SK-N-SH (cell line): ENCODE data around the gene FAM20A. TPM values are rescaled to one million over a fixed set of nuclear protein-coding genes. Genes with fewer than 3 reads are reported as not detected.

Source experiments
- CTCF ChIA-PET: fragments of 300-600, 350-600 bp; formaldehyde crosslinking; extraction: SDS; loops from one replicate; lab custom pipeline; 2021; lab: Yijun Ruan, JAX
- POLR2A ChIA-PET: fragments of 350-600 bp; sonication (Branson Sonifier 250); formaldehyde crosslinking; extraction: SDS; loops from one replicate; lab custom pipeline; 2020; ENCODE audit warnings: antibody characterized with exemption, inconsistent platforms; lab: Yijun Ruan, JAX
- DNase-seq: peaks from one replicate; pipeline ENCODE4 v3.0.0; 2012
- H2AFZ ChIP-seq: fragments of 200-600 bp; sonication (generic); 2 replicates; pipeline ENCODE4 v1.8.1; 2016; ENCODE audit warnings: antibody characterized with exemption, mild to moderate bottlenecking, low read depth
- H3F3A ChIP-seq: fragments of 200-600 bp; sonication (generic); replicated peaks from 2 replicates; pipeline ENCODE3; 2016; ENCODE audit warnings: antibody characterized with exemption, mild to moderate bottlenecking; ENCODE audit not compliant: insufficient read depth
- H3K27ac ChIP-seq, 2 experiments: fragments of 200-500 bp in 1 of 2; fragments of 200-600 bp in 1 of 2; sonication (Bioruptor generic) in 1 of 2; sonication (generic), shearing (Covaris generic) in 1 of 2; 2 replicates each; pipeline versions ENCODE4 v1.5.1 to v1.6.1; 2014 to 2016; ENCODE audit warnings: low read depth in 2 of 2, inconsistent platforms in 1 of 2, low read length in 1 of 2, mild to moderate bottlenecking in 1 of 2, mixed read lengths in 1 of 2
- H3K27me3 ChIP-seq: fragments of 200-600 bp; sonication (generic), shearing (Covaris generic); 2 replicates; pipeline ENCODE4 v1.6.1; 2016; ENCODE audit warnings: mixed run types; ENCODE audit not compliant: insufficient read depth
- H3K36me3 ChIP-seq, 2 experiments: fragments of 200-500 bp in 1 of 2; fragments of 200-600 bp in 1 of 2; sonication (Bioruptor generic) in 1 of 2; sonication (generic) in 1 of 2; replicated peaks in 1 of 2; 2 replicates each; pipeline versions ENCODE3 to v1.5.1; 2014 to 2016; ENCODE audit warnings: low read length in 1 of 2, mild to moderate bottlenecking in 1 of 2; ENCODE audit not compliant: insufficient read depth in 2 of 2, control insufficient read depth in 1 of 2
- H3K4me1 ChIP-seq, 2 experiments: fragments of 200-500 bp in 1 of 2; fragments of 200-600 bp in 1 of 2; sonication (Bioruptor generic) in 1 of 2; sonication (generic), shearing (Covaris generic) in 1 of 2; 2 replicates each; pipeline versions ENCODE4 v1.5.1 to v1.6.1; 2014 to 2016; ENCODE audit warnings: low read depth in 1 of 2, low read length in 1 of 2, mixed run types in 1 of 2; ENCODE audit not compliant: insufficient read depth in 2 of 2, control insufficient read depth in 1 of 2
- H3K4me2 ChIP-seq: fragments of 200-600 bp; sonication (generic), shearing (Covaris generic); 2 replicates; pipeline ENCODE4 v1.6.1; 2017; ENCODE audit warnings: mixed run types
- H3K4me3 ChIP-seq, 2 experiments: fragments of 200-500 bp in 1 of 2; fragments of 200-600 bp in 1 of 2; sonication (Bioruptor generic) in 1 of 2; sonication (generic), shearing (Covaris generic) in 1 of 2; 2 replicates each; pipeline versions ENCODE4 v1.5.1 to v1.8.1; 2014 to 2016; ENCODE audit warnings: low read depth in 2 of 2, inconsistent platforms in 1 of 2, low read length in 1 of 2, mild to moderate bottlenecking in 1 of 2, mixed read lengths in 1 of 2, moderate library complexity in 1 of 2
- H3K79me2 ChIP-seq: fragments of 200-600 bp; sonication (generic); 2 replicates; pipeline ENCODE4 v1.8.1; 2017; ENCODE audit warnings: mild to moderate bottlenecking; ENCODE audit not compliant: insufficient read depth
- H3K9ac ChIP-seq: fragments of 200-600 bp; sonication (generic); 2 replicates; pipeline ENCODE4 v1.6.1; 2017; ENCODE audit warnings: mixed run types
- H3K9me2 ChIP-seq: fragments of 200-600 bp; sonication (generic); 2 replicates; pipeline ENCODE4 v1.6.1; 2017; ENCODE audit warnings: mixed run types
- H3K9me3 ChIP-seq: fragments of 200-600 bp; sonication (generic); 2 replicates; pipeline ENCODE4 v1.6.1; 2017; ENCODE audit warnings: mixed run types, mild to moderate bottlenecking, moderate library complexity
- H4K20me1 ChIP-seq: fragments of 200-600 bp; sonication (generic); 2 replicates; pipeline ENCODE4 v1.6.1; 2017; ENCODE audit warnings: mild to moderate bottlenecking, mixed run types; ENCODE audit not compliant: insufficient read depth
- ELF1 ChIP-seq: IDR thresholded peaks from 2 replicates; pipeline ENCODE4 v1.4.0; 2012
- EP300 ChIP-seq, 2 experiments: IDR thresholded peaks; 2 replicates each; pipeline versions ENCODE4 v1.4.0 to v1.6.1; 2012; ENCODE audit warnings: borderline replicate concordance in 1 of 2, low read depth in 1 of 2, low read length in 1 of 2
- FOXJ3 ChIP-seq: sonication (generic); formaldehyde crosslinking; IDR thresholded peaks from 2 replicates; pipeline ENCODE4 v1.5.1; 2020; ENCODE audit warnings: mild to moderate bottlenecking, missing genetic modification reagents
- JUND ChIP-seq: IDR thresholded peaks from 2 replicates; pipeline ENCODE4 v1.4.0; 2012
- NFIC ChIP-seq: IDR thresholded peaks from 2 replicates; pipeline ENCODE4 v1.4.0; 2012; ENCODE audit warnings: borderline replicate concordance
- POLR2AphosphoS5 ChIP-seq: IDR thresholded peaks from 2 replicates; pipeline ENCODE4 v1.6.1; 2012; ENCODE audit warnings: low read depth, low read length
- RXRA ChIP-seq: IDR thresholded peaks from 2 replicates; pipeline ENCODE4 v1.4.0; 2012; ENCODE audit warnings: low read depth, mild to moderate bottlenecking, borderline replicate concordance
- SIN3A ChIP-seq: IDR thresholded peaks from 2 replicates; pipeline ENCODE4 v1.6.1; 2012; ENCODE audit warnings: low read depth, mild to moderate bottlenecking, low read length, moderate library complexity, borderline replicate concordance
- SMC3 ChIP-seq: IDR thresholded peaks from 2 replicates; pipeline ENCODE4 v1.6.1; 2012; ENCODE audit warnings: low read depth, low read length, improper control_type of control experiment
- TAF1 ChIP-seq: IDR thresholded peaks from 2 replicates; pipeline ENCODE4 v1.6.1; 2012; ENCODE audit warnings: low read depth, mild to moderate bottlenecking, low read length, moderate library complexity, borderline replicate concordance
- TEAD4 ChIP-seq: IDR thresholded peaks from 2 replicates; pipeline ENCODE4 v1.4.0; 2012; ENCODE audit warnings: mild to moderate bottlenecking, borderline replicate concordance; ENCODE audit not compliant: insufficient read depth
- YY1 ChIP-seq: IDR thresholded peaks from 2 replicates; pipeline ENCODE4 v1.4.0; 2012; ENCODE audit warnings: low read depth, mild to moderate bottlenecking
- WGBS: methylation state at CpG from one replicate; pipeline ENCODE4 v1.1.6; 2017; ENCODE audit warnings: low lambda C conversion rate; 5-methylcytosine and 5-hydroxymethylcytosine counted together
- polyA plus RNA-seq, 3 experiments: library from polyadenylated mRNA; depleted of rRNA; stranded (reverse); fragments of >200 nt; gene quantifications; 2 replicates each; pipeline ENCODE4 v1.2.3, GENCODE V29; 2012
- TF ChIP-seq, protein P1 (sequence below): IDR thresholded peaks from 2 replicates; pipeline ENCODE4 v1.6.1; 2012; ENCODE audit warnings: mild to moderate bottlenecking, low read depth, low read length, moderate library complexity
- TF ChIP-seq, protein P2 (sequence below): fragments of 150-350 bp; IDR thresholded peaks from 2 replicates; pipeline ENCODE4 v1.6.1; 2016; ENCODE audit warnings: mild to moderate bottlenecking, low read depth, low read length
- TF ChIP-seq, protein P3 (sequence below): IDR thresholded peaks from 2 replicates; pipeline ENCODE4 v1.4.0; 2012; ENCODE audit warnings: low read depth, borderline replicate concordance

FAM20A gene
- polyA plus RNA-seq, 1 of the 3 experiments (the other 2 are of a cell fraction) = not detected

DNA sequence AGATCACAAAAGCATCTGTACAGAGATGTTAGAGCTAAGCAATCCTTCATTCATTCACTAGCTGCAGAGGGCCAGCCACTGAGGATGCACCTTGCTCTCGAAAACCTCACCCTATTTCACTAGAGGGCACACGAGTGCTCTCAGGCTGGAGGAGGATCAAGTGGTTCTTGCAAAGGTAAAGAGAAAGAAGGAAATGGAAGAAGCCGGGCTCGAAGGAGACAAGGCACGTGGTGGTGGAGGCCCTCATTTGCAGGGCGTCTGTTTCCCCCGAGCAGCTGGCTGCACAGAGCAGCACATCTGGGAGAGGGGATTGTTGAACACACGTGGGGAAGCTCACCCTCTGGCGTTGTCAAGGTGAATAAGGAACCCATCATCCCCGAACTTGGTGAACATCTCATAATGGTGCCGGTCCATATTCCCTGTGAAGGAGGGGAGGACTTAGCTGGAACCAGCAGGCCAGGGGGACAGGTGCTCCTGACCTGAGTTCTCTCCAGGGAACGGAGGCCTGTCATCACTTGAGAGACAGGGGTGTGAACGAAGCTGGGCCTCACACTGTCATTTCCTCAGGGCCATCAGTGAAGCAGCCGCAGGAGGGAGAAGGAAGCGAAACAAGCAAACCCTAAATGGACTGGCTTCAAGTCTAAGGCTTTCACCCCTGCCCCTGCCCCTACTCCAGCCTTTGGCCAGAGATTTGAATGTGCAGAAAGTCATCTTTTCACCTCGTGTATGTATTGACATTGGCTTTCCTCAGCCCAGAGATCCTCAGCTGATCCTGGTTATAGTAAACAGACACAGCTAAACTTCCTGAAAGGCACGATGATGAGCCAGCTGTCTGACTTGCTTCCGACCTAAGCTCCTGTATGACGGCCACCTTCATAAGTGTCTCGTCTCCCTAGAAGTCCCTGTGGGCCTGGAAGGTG lies 61.4 kb downstream of the FAM20A start:
- H3K79me2 ChIP-seq = no peaks in the 10 kb centered on the region
- no peaks in the 10 kb centered on the region for H3K27me3 ChIP-seq
- H3F3A ChIP-seq = no peaks in the 10 kb centered on the region
- no peak overlapping the region for H3K9ac ChIP-seq
- H3K4me3 ChIP-seq = no peak overlapping the region
- no peak for DNase-seq
- peaks cover 28 to 56% of the 10 kb centered on the region in 2 experiments for H3K36me3 ChIP-seq
- ChIA-PET POLR2A (interaction anchor here (0.6 kb wide), 1 partner anchor 8 kb away, joined by 3 read pairs; no protein-coding TSS in a partner anchor), CTCF (interaction anchor here (1.0 to 1.4 kb wide), 3 partner anchors 29 to 103 kb away, joined by 3 read pairs; no protein-coding TSS in a partner anchor)
- TF ChIP-seq FOXJ3 (CRISPR knock-in tag) (no peak), NFIC (no peak)
- TF ChIP-seq, protein P1, sequence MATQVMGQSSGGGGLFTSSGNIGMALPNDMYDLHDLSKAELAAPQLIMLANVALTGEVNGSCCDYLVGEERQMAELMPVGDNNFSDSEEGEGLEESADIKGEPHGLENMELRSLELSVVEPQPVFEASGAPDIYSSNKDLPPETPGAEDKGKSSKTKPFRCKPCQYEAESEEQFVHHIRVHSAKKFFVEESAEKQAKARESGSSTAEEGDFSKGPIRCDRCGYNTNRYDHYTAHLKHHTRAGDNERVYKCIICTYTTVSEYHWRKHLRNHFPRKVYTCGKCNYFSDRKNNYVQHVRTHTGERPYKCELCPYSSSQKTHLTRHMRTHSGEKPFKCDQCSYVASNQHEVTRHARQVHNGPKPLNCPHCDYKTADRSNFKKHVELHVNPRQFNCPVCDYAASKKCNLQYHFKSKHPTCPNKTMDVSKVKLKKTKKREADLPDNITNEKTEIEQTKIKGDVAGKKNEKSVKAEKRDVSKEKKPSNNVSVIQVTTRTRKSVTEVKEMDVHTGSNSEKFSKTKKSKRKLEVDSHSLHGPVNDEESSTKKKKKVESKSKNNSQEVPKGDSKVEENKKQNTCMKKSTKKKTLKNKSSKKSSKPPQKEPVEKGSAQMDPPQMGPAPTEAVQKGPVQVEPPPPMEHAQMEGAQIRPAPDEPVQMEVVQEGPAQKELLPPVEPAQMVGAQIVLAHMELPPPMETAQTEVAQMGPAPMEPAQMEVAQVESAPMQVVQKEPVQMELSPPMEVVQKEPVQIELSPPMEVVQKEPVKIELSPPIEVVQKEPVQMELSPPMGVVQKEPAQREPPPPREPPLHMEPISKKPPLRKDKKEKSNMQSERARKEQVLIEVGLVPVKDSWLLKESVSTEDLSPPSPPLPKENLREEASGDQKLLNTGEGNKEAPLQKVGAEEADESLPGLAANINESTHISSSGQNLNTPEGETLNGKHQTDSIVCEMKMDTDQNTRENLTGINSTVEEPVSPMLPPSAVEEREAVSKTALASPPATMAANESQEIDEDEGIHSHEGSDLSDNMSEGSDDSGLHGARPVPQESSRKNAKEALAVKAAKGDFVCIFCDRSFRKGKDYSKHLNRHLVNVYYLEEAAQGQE = no peak
- H3K9me2 ChIP-seq = no peaks in the 10 kb centered on the region
- WGBS = 93% methylated on average over 20 of the region's 20 CpGs
- H3K27ac ChIP-seq = no peak overlapping the region
- no peaks in the 10 kb centered on the region for H4K20me1 ChIP-seq
- H3K4me2 ChIP-seq = no peak overlapping the region
- no peak overlapping the region for H2AFZ ChIP-seq
- no peaks in the 10 kb centered on the region for H3K4me1 ChIP-seq
- H3K9me3 ChIP-seq = no peaks in the 10 kb centered on the region

DNA sequence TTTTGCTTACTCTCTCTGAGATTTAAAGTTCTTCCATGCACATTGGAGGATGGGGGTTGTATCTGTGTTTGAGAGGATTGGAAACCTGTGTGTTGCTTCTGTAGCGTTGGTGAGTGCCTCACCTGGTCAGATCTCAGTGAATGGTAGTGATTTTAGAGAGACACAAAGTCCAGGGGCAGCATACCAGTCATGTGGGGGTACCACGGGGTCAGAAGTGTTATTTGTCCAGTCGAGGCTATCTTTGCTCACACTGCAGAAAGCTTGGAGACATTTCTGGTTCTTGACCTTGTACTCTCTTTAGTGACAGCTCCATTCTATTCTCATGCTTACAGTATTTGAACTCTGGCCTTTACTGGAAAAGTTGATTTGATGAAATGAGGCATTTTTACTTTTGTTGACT lies 65.2 kb downstream of the FAM20A start:
- 84% methylated on average over 3 of the region's 3 CpGs for WGBS
- H3K4me1 ChIP-seq = no peaks in the 10 kb centered on the region
- H3K27me3 ChIP-seq = no peaks in the 10 kb centered on the region
- TF ChIP-seq TAF1 (no peak), SIN3A (no peak), ELF1 (no peak), TEAD4 (no peak), EP300 (IDR thresholded peaks at IDR 0.05; ENCODE audit: borderline replicate concordance in 1 of 2, low read depth in 1 of 2, low read length in 1 of 2) (no peak), RXRA (no peak), SMC3 (no peak), JUND (no peak), YY1 (no peak), POLR2AphosphoS5 (no peak)
- TF ChIP-seq, protein P2, sequence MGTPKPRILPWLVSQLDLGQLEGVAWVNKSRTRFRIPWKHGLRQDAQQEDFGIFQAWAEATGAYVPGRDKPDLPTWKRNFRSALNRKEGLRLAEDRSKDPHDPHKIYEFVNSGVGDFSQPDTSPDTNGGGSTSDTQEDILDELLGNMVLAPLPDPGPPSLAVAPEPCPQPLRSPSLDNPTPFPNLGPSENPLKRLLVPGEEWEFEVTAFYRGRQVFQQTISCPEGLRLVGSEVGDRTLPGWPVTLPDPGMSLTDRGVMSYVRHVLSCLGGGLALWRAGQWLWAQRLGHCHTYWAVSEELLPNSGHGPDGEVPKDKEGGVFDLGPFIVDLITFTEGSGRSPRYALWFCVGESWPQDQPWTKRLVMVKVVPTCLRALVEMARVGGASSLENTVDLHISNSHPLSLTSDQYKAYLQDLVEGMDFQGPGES = no peak
- TF ChIP-seq, protein P3, sequence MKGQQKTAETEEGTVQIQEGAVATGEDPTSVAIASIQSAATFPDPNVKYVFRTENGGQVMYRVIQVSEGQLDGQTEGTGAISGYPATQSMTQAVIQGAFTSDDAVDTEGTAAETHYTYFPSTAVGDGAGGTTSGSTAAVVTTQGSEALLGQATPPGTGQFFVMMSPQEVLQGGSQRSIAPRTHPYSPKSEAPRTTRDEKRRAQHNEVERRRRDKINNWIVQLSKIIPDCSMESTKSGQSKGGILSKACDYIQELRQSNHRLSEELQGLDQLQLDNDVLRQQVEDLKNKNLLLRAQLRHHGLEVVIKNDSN = no peak
- peaks cover 67 to 94% of the 10 kb centered on the region in 2 experiments for H3K36me3 ChIP-seq
- H3K4me3 ChIP-seq = no peak overlapping the region
- H2AFZ ChIP-seq = no peak overlapping the region
- H3K9ac ChIP-seq = no peak overlapping the region
- no peak for DNase-seq
- CTCF ChIA-PET = interaction anchor here (0.6 to 0.7 kb wide), 2 partner anchors 517 to 836 kb away, joined by 3 read pairs; no protein-coding TSS in a partner anchor
- H4K20me1 ChIP-seq = no peaks in the 10 kb centered on the region
- H3K9me3 ChIP-seq = no peaks in the 10 kb centered on the region
- no peak overlapping the region for H3K4me2 ChIP-seq
- POLR2A ChIA-PET = no interaction called here
- H3K79me2 ChIP-seq = peaks cover 7% of the 10 kb centered on the region; the same call in 1 of the 2 replicates
- no peak overlapping the region for H3K27ac ChIP-seq
- H3K9me2 ChIP-seq = no peaks in the 10 kb centered on the region
- H3F3A ChIP-seq = peaks cover 11% of the 10 kb centered on the region
